ENCODE results near the gene GSE1. TPM values are rescaled to one million over a fixed set of nuclear protein-coding genes. Genes with fewer than 3 reads are reported as not detected.

Gene GSE1
- total RNA-seq, 1 experiment from 2014 or later = 38.4 TPM

- no peaks in the 10 kb centered on the region for H3K79me2 ChIP-seq (ENCODE audit: low read length)
- TF ChIP-seq CTCF (conservative IDR thresholded peaks at IDR 0.05; ENCODE audit: low read depth, low read length) (no peak), EZH2 (IDR thresholded peaks at IDR 0.05; ENCODE audit: low read length, unreplicated experiment) (no peak), EZH2phosphoT487 (IDR thresholded peaks at IDR 0.05; ENCODE audit: borderline replicate concordance, low read length) (no peak)
- H3K9me2 ChIP-seq (replicated peaks; ENCODE audit: low read length) = no peaks in the 10 kb centered on the region
- no peaks in the 10 kb centered on the region for H3K36me3 ChIP-seq (ENCODE audit: low read depth, low read length)
- H3K4me1 ChIP-seq (ENCODE audit: insufficient read depth, low read length) = no peaks in the 10 kb centered on the region
- no peak overlapping the region for H3K4me3 ChIP-seq (ENCODE audit: low read length)
- H3K4me2 ChIP-seq (ENCODE audit: low read length) = no peak overlapping the region
- no peak for ATAC-seq
- ChIA-PET POLR2A (ENCODE audit: unreplicated experiment) (no interaction called here), CTCF (no interaction called here)
- no peak for DNase-seq
- H4K20me1 ChIP-seq (ENCODE audit: low read length) = no peaks in the 10 kb centered on the region
- H3K27ac ChIP-seq (ENCODE audit: low read length) = no peak overlapping the region
- no peaks in the 10 kb centered on the region for H3F3A ChIP-seq (ENCODE audit: low read length, unreplicated experiment)
- no peaks in the 10 kb centered on the region for H3K27me3 ChIP-seq (ENCODE audit: low read length)
- H3K9me3 ChIP-seq (ENCODE audit: low read length) = no peaks in the 10 kb centered on the region
- H2AFZ ChIP-seq (ENCODE audit: low read length) = no peak overlapping the region
- intact Hi-C loops (cut with micrococcal nuclease) = no loop called here
- no peak overlapping the region for H3K9ac ChIP-seq (ENCODE audit: low read length)
- BruUV-seq (replicated peaks) = no TSS peak
Observed at GRCh38 chr16:85604145-85604705, 8.9 kb upstream of the GSE1 start.

GRCh38 chr16:85605051-85605911, 7.8 kb upstream of the GSE1 start:
- no peaks in the 10 kb centered on the region for H3K27me3 ChIP-seq (ENCODE audit: low read length)
- no TSS peak for BruUV-seq (replicated peaks)
- peaks cover 9% of the 10 kb centered on the region for H3K4me1 ChIP-seq (ENCODE audit: insufficient read depth, low read length)
- no peaks in the 10 kb centered on the region for H3K79me2 ChIP-seq (ENCODE audit: low read length)
- H4K20me1 ChIP-seq (ENCODE audit: low read length) = no peaks in the 10 kb centered on the region
- H3F3A ChIP-seq (ENCODE audit: low read length, unreplicated experiment) = no peaks in the 10 kb centered on the region
- H3K27ac ChIP-seq (ENCODE audit: low read length) = no peak overlapping the region
- intact Hi-C loops (cut with micrococcal nuclease) = no loop called here
- ChIA-PET CTCF (no interaction called here), POLR2A (ENCODE audit: unreplicated experiment) (no interaction called here)
- no peak for DNase-seq
- no peak for TF ChIP-seq EZH2phosphoT487 (IDR thresholded peaks at IDR 0.05; ENCODE audit: borderline replicate concordance, low read length)
- no peak for TF ChIP-seq CTCF (conservative IDR thresholded peaks at IDR 0.05; ENCODE audit: low read depth, low read length)
- no peak for TF ChIP-seq EZH2 (IDR thresholded peaks at IDR 0.05; ENCODE audit: low read length, unreplicated experiment)
- no peaks in the 10 kb centered on the region for H3K9me2 ChIP-seq (replicated peaks; ENCODE audit: low read length)
- H3K36me3 ChIP-seq (ENCODE audit: low read depth, low read length) = no peaks in the 10 kb centered on the region
- no peaks in the 10 kb centered on the region for H3K9me3 ChIP-seq (ENCODE audit: low read length)
- no peak overlapping the region for H3K4me2 ChIP-seq (ENCODE audit: low read length)
- no peak for ATAC-seq
- H2AFZ ChIP-seq (ENCODE audit: low read length) = no peak overlapping the region
- no peak overlapping the region for H3K4me3 ChIP-seq (ENCODE audit: low read length)
- H3K9ac ChIP-seq (ENCODE audit: low read length) = no peak overlapping the region

Measured in PC-3 (cell line).